Epidermal melanocyte (primary cell): ENCODE results near the gene ATF6.

Source experiments
- DNase-seq: peaks from one replicate; pipeline ENCODE4 v3.0.0; 2011; ENCODE audit warnings: low spot score; ENCODE audit not compliant: insufficient read length

ATF6 gene

GRCh38 chr1:161890574-161890973 lies 124.5 kb downstream of the ATF6 start:
- DNase-seq = no peak

GRCh38 chr1:161899091-161899490 lies 133.0 kb downstream of the ATF6 start:
- no peak for DNase-seq

DNA sequence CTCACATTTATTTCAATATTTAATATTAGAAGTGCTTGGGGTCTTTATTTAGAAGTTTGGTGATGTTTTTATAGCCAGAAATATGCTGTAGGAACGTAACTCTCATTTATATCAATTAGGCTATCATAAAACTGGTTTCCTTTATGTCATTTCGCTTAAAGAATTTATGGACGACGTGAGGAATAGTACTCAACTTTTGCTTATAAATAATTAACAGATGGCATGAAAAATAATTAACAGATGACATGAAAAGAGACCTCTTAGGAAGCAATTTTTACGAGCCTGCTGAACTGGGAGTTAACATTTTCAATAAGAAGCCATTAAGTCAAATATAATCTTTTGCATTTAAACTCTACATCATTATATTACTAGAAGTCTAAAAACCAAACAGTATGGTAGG lies 134.0 kb downstream of the ATF6 start:
- DNase-seq = no peak

DNA sequence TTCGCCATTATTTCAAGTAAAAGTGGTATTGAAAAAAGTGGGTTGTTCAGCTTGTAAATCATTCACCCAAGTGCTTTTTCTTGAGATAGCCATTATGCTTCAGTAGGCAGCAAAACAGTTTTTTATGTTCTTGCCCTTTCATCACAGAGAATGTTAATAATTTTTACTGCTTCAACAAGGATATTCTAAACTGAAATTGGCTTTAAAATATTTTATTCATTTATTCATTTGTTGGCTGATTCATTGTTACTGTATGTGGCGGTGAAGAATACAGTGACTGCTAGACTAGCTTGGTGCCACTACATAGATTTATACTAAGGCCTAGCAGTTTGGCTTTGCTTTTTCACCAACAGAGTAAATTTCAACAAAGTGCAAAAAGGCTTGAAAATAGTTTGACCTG lies 136.1 kb downstream of the ATF6 start:
- no peak for DNase-seq

DNA sequence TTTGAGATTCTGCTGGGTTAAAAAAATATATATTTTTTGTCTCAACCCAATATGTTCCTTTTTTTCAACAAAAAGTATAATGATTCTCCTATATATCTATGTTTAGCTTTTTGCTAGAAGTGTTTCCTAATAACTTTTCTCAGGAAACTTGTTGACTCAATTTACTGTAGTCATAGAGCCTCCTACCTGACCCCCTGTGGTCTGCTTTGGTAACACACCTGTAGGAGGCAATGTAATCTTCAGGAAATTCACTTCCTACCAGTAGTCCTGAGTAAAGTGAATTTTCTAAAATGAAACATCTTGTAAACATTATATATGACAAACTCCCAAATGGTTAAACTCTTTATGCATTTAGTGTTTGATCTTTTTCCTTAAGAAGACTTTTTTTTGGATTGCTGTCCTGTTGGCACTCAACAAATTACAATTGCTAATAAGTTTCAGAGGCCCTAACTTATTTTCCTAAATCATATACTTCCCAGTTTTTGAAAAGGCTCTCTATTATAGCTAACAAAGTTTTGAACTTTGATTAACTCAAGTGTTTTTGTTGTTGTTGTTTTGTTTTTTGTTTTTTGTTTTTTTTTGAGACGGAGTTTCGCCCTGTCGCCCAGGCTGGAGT lies 139.3 kb downstream of the ATF6 start:
- DNase-seq = no peak

GRCh38 chr1:161907265-161907664 lies 141.1 kb downstream of the ATF6 start:
- DNase-seq = no peak

GRCh38 chr1:161908264-161908663 lies 142.1 kb downstream of the ATF6 start:
- no peak for DNase-seq

DNA sequence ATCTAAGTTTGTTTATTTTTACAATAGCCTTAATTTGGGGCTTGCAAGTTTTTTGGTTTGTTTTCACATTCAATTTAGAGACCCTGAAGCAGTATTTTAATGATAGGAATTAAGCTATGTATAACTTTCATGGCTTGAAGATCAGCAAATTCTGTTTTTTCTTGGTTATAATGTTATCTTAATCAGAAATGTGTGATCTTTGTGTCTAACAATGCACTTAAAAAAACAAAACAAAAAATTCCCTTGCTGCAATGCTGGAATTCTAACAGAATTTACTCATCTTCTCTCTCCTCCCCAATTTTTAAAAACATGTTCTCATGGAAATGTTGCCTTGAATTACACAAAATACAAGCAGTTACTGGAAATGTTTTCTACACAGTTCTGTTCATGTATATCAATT lies 144.5 kb downstream of the ATF6 start:
- no peak for DNase-seq

- no peak for DNase-seq
Observed at GRCh38 chr1:161913482-161914140, 147.5 kb downstream of the ATF6 start.

GRCh38 chr1:161914595-161914994 lies 148.5 kb downstream of the ATF6 start:
- DNase-seq = no peak

GRCh38 chr1:161915051-161915503 lies 149.0 kb downstream of the ATF6 start:
- DNase-seq = no peak

DNA sequence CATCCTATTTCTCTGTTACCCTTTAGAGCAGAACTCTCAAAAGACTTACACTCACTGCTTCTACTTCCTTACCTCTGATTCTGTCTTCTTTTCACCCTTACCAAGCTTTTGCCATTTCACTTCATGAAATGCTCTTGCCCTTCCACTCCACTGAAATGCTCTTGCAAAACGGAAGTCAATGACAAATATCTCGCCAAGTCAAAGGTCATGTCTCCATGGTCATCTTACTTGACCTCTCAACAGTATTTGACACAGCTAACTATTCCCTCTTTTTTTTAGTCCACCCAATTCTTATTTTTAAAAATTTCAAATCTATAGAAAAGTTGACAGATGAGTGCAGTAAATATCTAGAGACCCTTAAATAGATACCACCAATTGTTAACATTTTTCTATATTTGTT lies 149.9 kb downstream of the ATF6 start:
- no peak for DNase-seq

- DNase-seq = no peak
Observed at GRCh38 chr1:161919229-161919628, 153.1 kb downstream of the ATF6 start.

GRCh38 chr1:161921491-161921890 lies 155.4 kb downstream of the ATF6 start:
- no peak for DNase-seq

DNA sequence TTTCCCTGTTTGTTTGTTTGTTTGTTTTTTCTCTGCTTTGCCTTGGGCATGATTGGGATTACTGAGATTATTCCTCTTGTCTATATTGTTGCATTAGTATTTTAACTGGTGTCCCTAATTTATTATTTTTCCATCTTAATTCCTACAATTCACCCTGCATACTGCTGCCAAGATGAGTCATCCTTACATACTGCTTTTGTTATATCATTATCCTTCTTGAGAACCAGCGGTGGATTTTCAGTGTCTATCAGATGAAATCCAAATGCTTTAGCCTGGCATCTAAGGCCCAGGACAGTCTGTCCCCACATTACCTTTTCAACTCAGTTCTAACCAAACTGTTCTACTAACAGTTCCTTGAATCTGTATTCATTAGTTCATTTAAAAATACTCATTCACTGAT lies 155.9 kb downstream of the ATF6 start:
- DNase-seq = no peak

DNA sequence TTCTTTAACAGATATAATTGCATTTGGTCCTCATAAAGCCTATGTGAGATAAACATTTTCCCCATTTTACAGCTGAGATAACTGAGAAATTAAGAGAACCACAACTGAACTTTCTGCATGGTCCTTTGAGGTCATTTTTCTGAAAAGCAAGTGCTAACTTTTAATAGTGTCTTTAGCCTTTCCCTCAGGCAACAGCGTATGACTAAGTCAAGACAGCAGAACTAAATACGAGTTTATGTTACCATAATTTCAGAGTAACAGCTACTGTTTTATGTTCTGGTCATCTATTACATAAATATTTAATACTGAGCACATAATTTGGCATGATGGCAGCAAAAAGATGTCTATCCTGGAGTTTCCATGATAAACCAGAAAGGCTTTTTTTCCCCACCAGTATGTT lies 161.9 kb downstream of the ATF6 start:
- no peak for DNase-seq

DNA sequence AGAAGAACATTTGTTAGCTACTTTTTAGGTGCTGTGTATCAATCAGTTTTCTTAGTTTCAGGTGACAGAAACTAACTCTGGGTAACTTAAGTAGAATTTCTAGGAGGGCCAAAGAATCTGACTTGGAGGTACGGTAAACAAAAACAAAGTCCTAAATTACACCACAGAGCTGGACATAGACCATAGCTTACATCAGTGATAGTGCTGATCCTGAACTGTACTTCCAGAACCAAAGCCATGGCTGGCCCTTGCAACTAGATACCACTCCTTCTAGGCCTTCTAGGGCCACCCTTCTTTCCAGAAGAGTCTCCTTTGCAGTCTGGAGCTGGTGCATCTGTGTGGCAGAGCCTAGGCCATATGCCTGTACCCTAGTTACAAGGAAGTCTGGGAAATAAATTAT lies 163.0 kb downstream of the ATF6 start:
- no peak for DNase-seq

DNA sequence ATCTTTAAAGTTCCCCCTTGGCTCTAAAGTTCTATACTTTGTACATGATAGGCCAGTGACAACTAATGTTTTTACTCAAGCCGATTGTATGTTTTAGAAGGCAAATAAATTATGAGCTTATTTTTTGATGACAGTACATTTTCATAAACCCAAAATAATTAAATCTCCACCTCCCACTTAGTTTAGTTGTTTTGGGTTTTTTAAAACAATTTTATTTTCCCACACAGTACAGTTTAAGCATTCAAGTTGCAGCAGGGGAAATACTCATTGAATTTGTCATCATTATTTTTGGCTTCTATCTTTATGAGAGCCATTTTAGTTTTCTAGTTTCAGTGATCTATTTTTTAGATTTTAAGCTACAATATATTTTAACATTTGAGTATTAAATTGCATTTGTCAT lies 163.9 kb downstream of the ATF6 start:
- no peak for DNase-seq

GRCh38 chr1:161932668-161933067 lies 166.5 kb downstream of the ATF6 start:
- DNase-seq = no peak

DNA sequence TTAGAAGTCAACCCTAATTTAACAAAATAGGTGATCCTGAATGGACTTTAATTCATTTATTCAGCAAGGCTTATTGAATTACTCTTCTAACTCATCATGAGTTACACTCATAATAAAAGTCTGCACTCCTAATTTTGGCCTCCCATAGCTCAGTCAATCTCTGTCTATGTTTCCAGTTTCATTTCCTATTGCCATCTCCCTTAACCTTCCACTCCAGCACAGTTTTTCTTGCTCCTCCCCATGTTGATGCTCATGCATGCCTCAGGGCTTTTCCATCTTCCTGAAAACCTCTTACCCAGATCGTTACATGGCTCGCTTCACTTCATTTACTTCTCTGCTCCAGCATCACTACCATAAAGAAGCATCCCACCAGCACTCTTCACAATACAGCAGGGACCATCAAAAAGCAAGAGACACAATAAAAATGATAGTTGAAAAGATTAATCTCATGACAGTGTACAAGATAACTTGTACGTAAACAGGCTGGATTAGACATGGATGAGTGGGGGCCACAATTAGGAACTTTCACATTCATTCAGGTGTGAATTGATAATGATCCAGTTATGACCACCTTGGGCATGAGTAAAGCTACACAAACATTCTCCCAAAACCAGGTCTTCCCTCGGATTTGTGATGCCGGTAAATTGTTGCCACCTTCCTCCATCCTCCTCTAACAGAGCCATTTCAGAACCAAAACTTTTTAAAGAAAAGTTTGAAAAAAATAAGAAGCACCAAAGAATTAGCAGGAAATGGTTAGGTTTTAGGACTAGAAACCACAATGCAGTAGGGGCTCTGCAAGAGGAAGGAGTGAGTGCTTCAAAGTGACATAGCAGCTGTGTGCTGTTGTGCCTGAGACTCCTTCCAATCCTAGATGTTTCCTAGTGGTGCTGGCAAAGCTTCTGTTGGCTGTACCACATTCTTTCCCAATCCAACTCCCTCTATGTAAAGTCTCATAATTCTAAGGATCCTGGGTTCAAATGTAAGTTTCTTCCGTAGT lies 167.8 kb downstream of the ATF6 start:
- no peak for DNase-seq

- DNase-seq = no peak
Observed at GRCh38 chr1:161935264-161935663, 169.1 kb downstream of the ATF6 start.

DNA sequence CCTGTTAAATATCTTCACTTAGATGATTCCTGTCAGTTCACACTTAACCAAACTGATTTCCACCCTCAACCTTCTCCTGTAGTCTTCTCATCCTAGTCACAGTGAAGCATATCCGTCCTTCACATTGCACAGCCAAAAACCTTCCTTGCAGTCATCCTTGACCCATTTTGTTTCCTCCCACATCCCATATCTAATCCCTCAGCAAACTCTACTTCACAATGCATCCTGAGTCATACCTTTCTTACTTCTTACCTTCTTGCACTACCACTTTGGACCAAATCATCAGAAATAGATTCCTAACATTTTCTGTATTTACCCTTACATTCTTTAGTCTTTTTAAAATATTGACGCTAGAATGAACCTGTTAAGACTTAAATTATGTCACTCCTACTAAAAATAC lies 170.7 kb downstream of the ATF6 start:
- no peak for DNase-seq
